Upper lobe of right lung (tissue), 1 donor: ENCODE data around the gene ZNF142. TPM values are rescaled to one million over a fixed set of nuclear protein-coding genes. Genes with fewer than 3 reads are reported as not detected.

Experiments
- ATAC-seq: fragments of 200-7000 bp; cut with Tn5 transposase; one replicate; pipeline ENCODE4 v1.9.1; 2020; ENCODE audit warnings: mild to moderate bottlenecking, moderate library complexity
- DNase-seq: peaks from one replicate; pipeline ENCODE4 v3.0.0-alpha.2; 2020
- H3K27ac ChIP-seq: fragments of 200-600 bp; one replicate; pipeline ENCODE4 v1.8.0; 2022
- H3K27me3 ChIP-seq: fragments of 200-600 bp; one replicate; pipeline ENCODE4 v1.8.0; 2022; ENCODE audit warnings: mild to moderate bottlenecking
- H3K36me3 ChIP-seq: fragments of 200-600 bp; one replicate; pipeline ENCODE4 v1.8.0; 2022
- H3K4me1 ChIP-seq: fragments of 200-600 bp; one replicate; pipeline ENCODE4 v1.8.0; 2022
- H3K4me3 ChIP-seq: fragments of 200-600 bp; one replicate; pipeline ENCODE4 v1.8.0; 2022; ENCODE audit warnings: mild to moderate bottlenecking
- H3K9me3 ChIP-seq: fragments of 200-600 bp; one replicate; pipeline ENCODE4 v1.8.0; 2022
- CTCF ChIP-seq: fragments of 200-600 bp; IDR thresholded peaks from one replicate; pipeline ENCODE4 v1.8.0; 2022; ENCODE audit warnings: antibody characterized with exemption
- intact Hi-C: fragments of 100-400 bp; cut with DNase I; formaldehyde crosslinking; loops from one replicate; pipeline ENCODE4 v1.11.0; 2022
- total RNA-seq: library from RNA; stranded (reverse); fragmentation: NEBNext Ultra II Directional; extraction: Animal tissue kit (Norgen Biotek cat#: 25700); gene quantifications from one replicate; pipeline ENCODE4 v1.2.1, GENCODE V29; 2021
- donor health status: DM: no; HTN: yes; CAD: no; lungs with severe emphysema.

The ZNF142 gene
- total RNA-seq, 1 donor from 2014 or later, result 18.3 TPM

- no peak for DNase-seq
- no peak for TF ChIP-seq CTCF
- no peaks in the 10 kb centered on the region for H3K27me3 ChIP-seq
- peaks cover 92% of the 10 kb centered on the region for H3K36me3 ChIP-seq
- H3K4me1 ChIP-seq, result no peaks in the 10 kb centered on the region
- intact Hi-C loops, result no loop called here
- H3K27ac ChIP-seq, result no peak overlapping the region
- no peak for ATAC-seq
- no peaks in the 10 kb centered on the region for H3K9me3 ChIP-seq
- no peak overlapping the region for H3K4me3 ChIP-seq
These were observed 17.2 kb downstream of the ZNF142 start for GRCh38 chr2:218642121-218642656.

GRCh38 chr2:218638372-218638771, 21.1 kb downstream of the ZNF142 start:
- Histone ChIP-seq H3K9me3 (no peaks in the 10 kb centered on the region), H3K4me1 (no peaks in the 10 kb centered on the region), H3K36me3 (peaks cover 92% of the 10 kb centered on the region), H3K4me3 (no peak overlapping the region), H3K27ac (no peak overlapping the region), H3K27me3 (no peaks in the 10 kb centered on the region)
- no peak for ATAC-seq
- intact Hi-C loops, result no loop called here
- DNase-seq, result no peak
- TF ChIP-seq CTCF, result no peak

- no peaks in the 10 kb centered on the region for H3K27me3 ChIP-seq
- H3K4me3 ChIP-seq, result no peak overlapping the region
- H3K36me3 ChIP-seq, result peaks cover 70% of the 10 kb centered on the region
- TF ChIP-seq CTCF, result no peak
- DNase-seq (no peak), ATAC-seq (no peak)
- intact Hi-C loops, result no loop called here
- H3K27ac ChIP-seq, result no peak overlapping the region
- H3K4me1 ChIP-seq, result no peaks in the 10 kb centered on the region
- H3K9me3 ChIP-seq, result no peaks in the 10 kb centered on the region
These were observed 23.7 kb downstream of the ZNF142 start for GRCh38 chr2:218635719-218636118.

- Histone ChIP-seq H3K4me3 (no peak overlapping the region), H3K36me3 (peaks cover 33% of the 10 kb centered on the region), H3K27me3 (no peaks in the 10 kb centered on the region), H3K27ac (no peak overlapping the region), H3K4me1 (no peaks in the 10 kb centered on the region), H3K9me3 (no peaks in the 10 kb centered on the region)
- TF ChIP-seq CTCF, result no peak
- intact Hi-C loops, result no loop called here
- DNase-seq (no peak), ATAC-seq (no peak)
These were observed 27.6 kb downstream of the ZNF142 start for GRCh38 chr2:218631837-218632236.

GRCh38 chr2:218627939-218628338, 31.5 kb downstream of the ZNF142 start:
- no peak overlapping the region for H3K27ac ChIP-seq
- H3K9me3 ChIP-seq, result no peaks in the 10 kb centered on the region
- H3K27me3 ChIP-seq, result no peaks in the 10 kb centered on the region
- TF ChIP-seq CTCF, result no peak
- no peaks in the 10 kb centered on the region for H3K36me3 ChIP-seq
- intact Hi-C loops, result no loop called here
- no peaks in the 10 kb centered on the region for H3K4me1 ChIP-seq
- no peak overlapping the region for H3K4me3 ChIP-seq
- no peak for ATAC-seq
- no peak for DNase-seq

- intact Hi-C loops, result no loop called here
- Histone ChIP-seq H3K27me3 (no peaks in the 10 kb centered on the region), H3K4me1 (no peaks in the 10 kb centered on the region), H3K36me3 (no peaks in the 10 kb centered on the region), H3K9me3 (no peaks in the 10 kb centered on the region), H3K27ac (no peak overlapping the region), H3K4me3 (no peak overlapping the region)
- ATAC-seq (no peak), DNase-seq (no peak)
- no peak for TF ChIP-seq CTCF
These were observed 33.1 kb downstream of the ZNF142 start for GRCh38 chr2:218626369-218626768.
